GM18498 (cell line): ENCODE data around the gene PDC.
"Not testable (repeated sequence)": the region's sequence is repeated elsewhere in the genome, so short reads cannot be mapped to it uniquely, and the experiment has no call there.

ENCODE experiments used
- ATAC-seq: cut with Tn5 transposase; IDR thresholded peaks from one replicate; pipeline ENCODE4 v1.9.1; 2021; ENCODE audit warnings: mild to moderate bottlenecking, moderate library complexity; ENCODE audit not compliant: unreplicated experiment

The PDC gene

DNA sequence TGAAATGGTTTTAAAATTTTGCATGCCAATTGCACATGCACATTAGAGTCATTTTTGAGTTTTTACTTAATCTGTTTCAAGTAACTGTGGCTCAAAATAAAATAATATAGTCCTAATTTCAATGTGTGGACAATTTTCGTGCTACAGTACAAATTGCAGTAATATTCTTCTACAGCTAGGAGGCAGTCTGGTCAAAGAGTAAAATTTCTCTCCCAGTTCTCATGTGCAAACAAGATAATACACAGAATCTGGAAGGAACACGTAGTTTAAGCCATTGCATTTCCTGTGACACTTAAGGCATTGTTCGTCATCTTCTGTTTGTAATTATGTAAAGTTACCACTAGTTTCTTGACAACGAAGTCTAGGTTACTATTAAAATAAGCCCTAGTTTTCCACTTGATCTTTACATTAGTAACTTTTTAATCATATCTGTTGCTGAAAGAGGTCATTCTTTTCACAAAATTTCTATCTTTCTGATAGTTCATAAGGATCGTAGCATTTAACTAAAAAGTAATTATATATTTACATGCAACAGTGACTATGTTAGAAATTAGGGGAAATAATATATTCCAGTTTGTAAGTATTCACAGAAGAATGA, 56.4 kb downstream of the PDC start:
- no peak for ATAC-seq

DNA sequence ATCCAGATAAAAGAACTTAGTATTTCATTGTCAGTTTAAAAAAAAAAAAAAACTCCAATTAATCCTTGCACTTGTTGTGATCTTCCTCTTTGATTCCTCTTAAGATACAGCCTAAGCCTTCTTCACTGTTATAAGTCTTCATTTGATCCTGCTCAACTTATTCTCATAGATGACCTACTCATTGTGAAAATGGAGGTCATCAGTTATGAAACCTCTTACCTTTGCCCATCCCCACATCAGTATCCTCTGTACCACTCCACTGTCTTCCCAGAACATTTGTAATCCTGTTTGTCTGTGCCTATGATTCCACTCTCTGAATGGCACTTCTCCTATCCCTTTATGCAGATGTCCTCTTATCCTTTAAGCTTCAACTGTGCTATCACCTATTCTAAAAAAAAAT, 57.3 kb downstream of the PDC start:
- no peak for ATAC-seq

DNA sequence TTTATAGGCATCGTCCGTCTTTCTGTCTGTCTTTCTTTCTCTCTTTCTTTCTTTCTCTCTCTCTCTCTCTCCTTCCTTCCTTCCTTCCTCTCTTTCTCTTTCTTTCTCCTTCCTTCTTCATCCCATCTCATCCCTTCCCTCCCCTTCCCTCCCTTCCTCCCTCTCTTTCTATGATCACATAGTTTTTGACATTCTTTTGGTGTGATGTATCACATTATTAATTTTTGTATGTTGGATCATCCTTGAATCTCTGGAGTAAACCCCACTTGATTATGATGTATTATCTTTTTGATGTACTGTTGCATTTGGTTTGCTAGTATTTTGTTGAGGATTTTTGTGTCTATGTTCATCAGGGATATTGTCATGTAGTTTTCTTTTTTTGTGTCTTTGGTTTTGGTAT, 59.5 kb downstream of the PDC start:
- not testable (repeated sequence) for ATAC-seq
